Measurements from ENCODE around the gene HDAC5. TPM values are rescaled to one million over a fixed set of nuclear protein-coding genes. Genes with fewer than 3 reads are reported as not detected.
"Not testable (repeated sequence)": the region's sequence is repeated elsewhere in the genome, so short reads cannot be mapped to it uniquely, and the experiment has no call there.

Gene HDAC5
- total and polyA plus RNA-seq, 8 donors, result 13.3 to 311 (median 19.1) TPM

DNA sequence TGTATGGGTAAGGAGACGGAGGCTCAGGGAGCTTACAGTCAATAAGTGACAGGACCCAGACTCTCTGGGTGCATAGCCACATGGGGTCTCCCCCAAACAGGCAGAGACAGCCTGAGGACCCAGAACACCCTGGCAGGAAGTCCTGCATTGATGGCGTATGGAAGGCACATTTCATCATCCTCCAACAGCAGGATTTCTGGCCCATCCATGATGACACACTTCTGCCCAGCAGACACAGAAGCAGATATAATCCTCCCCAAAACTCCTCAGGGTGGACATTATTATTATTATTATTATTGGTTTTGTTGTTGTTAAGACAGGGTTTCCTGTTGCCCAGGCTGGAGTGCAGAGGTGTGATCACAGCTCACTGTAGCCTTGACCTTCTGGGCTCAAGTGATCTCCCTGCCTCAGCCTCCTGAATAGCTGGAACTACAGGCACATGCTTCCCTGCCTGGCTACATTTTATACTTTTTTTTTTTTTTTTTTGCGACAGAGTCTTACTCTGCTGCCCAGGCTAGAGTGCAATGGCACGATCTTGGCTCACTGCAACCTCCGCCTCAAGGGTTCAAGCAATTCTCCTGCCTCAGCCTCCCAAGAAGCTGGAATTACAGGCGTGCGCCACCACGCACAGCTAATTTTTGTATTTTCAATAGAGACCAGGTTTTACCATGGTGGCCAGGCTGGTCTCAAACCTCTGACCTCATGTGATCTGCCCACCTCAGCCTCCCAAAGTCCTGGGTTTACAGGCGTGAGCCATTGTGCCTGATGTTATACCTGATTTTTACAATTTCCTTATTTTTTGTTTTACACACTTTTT lies 11.5 kb upstream of the HDAC5 start:
- H3K4me1 ChIP-seq, result peaks cover 7 to 19% (median 16%) of the 10 kb centered on the region in 4 donors
- no peak overlapping the region for H3K27ac ChIP-seq
- no peak for DNase-seq
- H3K27me3 ChIP-seq, result peaks cover 0 to 12% (median 0%) of the 10 kb centered on the region in 3 donors
- no peak overlapping the region for H3K4me3 ChIP-seq
- intact Hi-C loops (cut with DNase I; ENCODE audit: low total_unique reads), result no loop called here
- H3K9me3 ChIP-seq, result no peaks in the 10 kb centered on the region
- no peak for TF ChIP-seq EP300 (IDR thresholded peaks at IDR 0.05)
- TF ChIP-seq POLR2AphosphoS5 (IDR thresholded peaks at IDR 0.05), result no peak
- TF ChIP-seq POLR2A (IDR thresholded peaks at IDR 0.05), result no peak
- TF ChIP-seq, protein P1, sequence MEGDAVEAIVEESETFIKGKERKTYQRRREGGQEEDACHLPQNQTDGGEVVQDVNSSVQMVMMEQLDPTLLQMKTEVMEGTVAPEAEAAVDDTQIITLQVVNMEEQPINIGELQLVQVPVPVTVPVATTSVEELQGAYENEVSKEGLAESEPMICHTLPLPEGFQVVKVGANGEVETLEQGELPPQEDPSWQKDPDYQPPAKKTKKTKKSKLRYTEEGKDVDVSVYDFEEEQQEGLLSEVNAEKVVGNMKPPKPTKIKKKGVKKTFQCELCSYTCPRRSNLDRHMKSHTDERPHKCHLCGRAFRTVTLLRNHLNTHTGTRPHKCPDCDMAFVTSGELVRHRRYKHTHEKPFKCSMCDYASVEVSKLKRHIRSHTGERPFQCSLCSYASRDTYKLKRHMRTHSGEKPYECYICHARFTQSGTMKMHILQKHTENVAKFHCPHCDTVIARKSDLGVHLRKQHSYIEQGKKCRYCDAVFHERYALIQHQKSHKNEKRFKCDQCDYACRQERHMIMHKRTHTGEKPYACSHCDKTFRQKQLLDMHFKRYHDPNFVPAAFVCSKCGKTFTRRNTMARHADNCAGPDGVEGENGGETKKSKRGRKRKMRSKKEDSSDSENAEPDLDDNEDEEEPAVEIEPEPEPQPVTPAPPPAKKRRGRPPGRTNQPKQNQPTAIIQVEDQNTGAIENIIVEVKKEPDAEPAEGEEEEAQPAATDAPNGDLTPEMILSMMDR (IDR thresholded peaks at IDR 0.05), result no peak
- 91 to 96% (median 94%) methylated on average over 9 of the region's 9 CpGs for WGBS, 5 donors
- H3K36me3 ChIP-seq, result no peaks in the 10 kb centered on the region

DNA sequence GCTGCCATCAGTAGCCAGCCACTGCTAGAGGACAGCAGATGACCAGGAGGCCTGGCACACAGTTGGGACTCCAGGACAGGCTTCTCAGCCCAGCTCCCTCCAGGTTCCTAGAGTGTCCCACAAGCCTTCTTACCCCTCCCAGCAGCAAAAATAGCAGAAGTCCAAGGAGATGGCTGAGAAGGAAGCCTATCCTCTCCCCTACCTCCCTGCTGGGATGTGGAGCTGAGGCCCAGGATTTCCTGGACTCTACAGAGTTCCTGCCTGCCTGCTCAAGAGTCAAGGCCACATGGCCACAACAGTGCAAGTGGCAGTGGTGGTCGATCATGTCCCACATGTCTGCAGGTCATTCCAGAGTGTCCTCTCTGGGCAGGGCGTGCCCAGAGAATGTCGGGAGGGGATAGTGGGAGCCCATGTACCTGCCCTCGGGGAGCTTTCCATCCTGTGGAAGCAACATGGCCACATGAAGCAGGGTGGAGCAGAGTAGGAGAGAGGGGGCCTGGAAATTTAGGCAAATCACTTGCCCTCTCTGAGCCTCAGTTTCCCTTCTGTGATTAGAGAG lies 10.6 kb upstream of the HDAC5 start:
- H3K27ac ChIP-seq, result no peak overlapping the region
- no peaks in the 10 kb centered on the region for H3K9me3 ChIP-seq
- no peak for TF ChIP-seq EP300 (IDR thresholded peaks at IDR 0.05)
- TF ChIP-seq, protein P1 (IDR thresholded peaks at IDR 0.05), result no peak
- no peak for TF ChIP-seq POLR2A (IDR thresholded peaks at IDR 0.05)
- no peak for TF ChIP-seq POLR2AphosphoS5 (IDR thresholded peaks at IDR 0.05)
- H3K27me3 ChIP-seq, result peaks cover 0 to 7% (median 0%) of the 10 kb centered on the region in 3 donors
- no peaks in the 10 kb centered on the region for H3K36me3 ChIP-seq
- H3K4me3 ChIP-seq, result no peak overlapping the region
- peaks cover 7 to 18% (median 15%) of the 10 kb centered on the region in 4 donors for H3K4me1 ChIP-seq
- DNase-seq, result no peak
- WGBS, 5 donors, result 70 to 87% (median 82%) methylated on average over 2 to 4 of the region's 4 CpGs
- intact Hi-C loops (cut with DNase I; ENCODE audit: low total_unique reads), result no loop called here

DNA sequence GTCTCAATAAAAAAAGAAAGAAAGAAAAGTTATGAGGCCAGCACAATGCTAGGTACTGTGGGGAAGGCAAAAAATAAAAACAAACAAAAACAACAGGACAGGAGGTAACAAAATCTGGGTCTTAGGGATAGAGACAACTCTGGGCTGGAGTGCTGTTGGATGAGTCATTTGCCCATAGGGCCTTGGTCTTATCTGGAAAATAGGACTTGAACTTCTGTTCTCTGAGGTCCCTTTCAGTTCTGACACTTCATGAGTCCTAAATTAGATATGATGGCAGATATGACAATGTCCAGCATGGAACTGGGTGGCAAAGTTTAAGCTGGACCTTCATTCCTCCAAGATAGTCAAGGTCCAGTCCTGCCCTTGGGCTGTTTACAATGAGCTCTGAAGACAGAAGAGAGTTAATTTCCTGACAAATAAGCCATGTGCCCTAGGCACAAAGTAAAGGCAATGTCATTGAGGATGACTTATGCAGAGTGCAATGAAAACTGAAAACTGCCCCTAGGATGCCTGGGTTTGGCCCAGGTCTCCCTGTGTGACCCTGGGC lies 8.9 kb upstream of the HDAC5 start:
- TF ChIP-seq POLR2A (IDR thresholded peaks at IDR 0.05), result no peak
- no peak for TF ChIP-seq EP300 (IDR thresholded peaks at IDR 0.05)
- no peak for TF ChIP-seq POLR2AphosphoS5 (IDR thresholded peaks at IDR 0.05)
- TF ChIP-seq, protein P1 (IDR thresholded peaks at IDR 0.05), result no peak
- Histone ChIP-seq H3K4me3 (no peak overlapping the region), H3K27me3 (no peaks in the 10 kb centered on the region), H3K27ac (no peak overlapping the region), H3K36me3 (no peaks in the 10 kb centered on the region), H3K9me3 (no peaks in the 10 kb centered on the region), H3K4me1 (peaks cover 0 to 1% (median under 1%) of the 10 kb centered on the region in 4 donors)
- DNase-seq, result no peak
- intact Hi-C loops (cut with DNase I; ENCODE audit: low total_unique reads), result no loop called here

DNA sequence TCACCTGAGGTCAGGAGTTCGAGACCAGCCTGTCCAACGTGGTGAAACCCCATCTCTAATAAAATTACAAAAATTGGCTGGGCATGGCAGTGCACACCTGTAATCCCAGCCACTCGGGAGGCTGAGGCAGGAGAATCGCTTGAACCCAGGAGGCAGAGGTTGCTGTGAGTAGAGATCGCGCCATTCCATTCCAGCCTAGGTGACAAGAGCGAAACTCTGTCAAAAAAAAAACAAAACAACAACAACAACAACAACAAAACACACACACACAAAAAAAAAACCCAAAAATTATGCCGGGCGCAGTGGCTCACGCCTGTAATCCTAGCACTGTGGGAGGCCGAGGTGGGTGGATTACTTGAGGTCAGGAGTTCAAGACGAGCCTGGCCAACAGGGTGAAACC lies 7.9 kb upstream of the HDAC5 start:
- 89 to 94% (median 91%) methylated on average over 12 of the region's 12 CpGs for WGBS, 5 donors
- H3K27me3 ChIP-seq; H3K27ac ChIP-seq; intact Hi-C loops (cut with DNase I; ENCODE audit: low total_unique reads); H3K4me3 ChIP-seq; H3K4me1 ChIP-seq; DNase-seq; H3K9me3 ChIP-seq; H3K36me3 ChIP-seq: not testable (repeated sequence)
